Activated CD4-positive, alpha-beta T cell treated with anti-CD3 and anti-CD28 coated beads for 36 hours (primary cell): Measurements from ENCODE around the gene MRTO4. TPM values are rescaled to one million over a fixed set of nuclear protein-coding genes. Genes with fewer than 3 reads are reported as not detected.

Experiments
- ATAC-seq: fragments of 200-7000 bp; cut with Tn5 transposase; one replicate; pipeline ENCODE4 v1.10.0; 2021; ENCODE audit warnings: mild to moderate bottlenecking, moderate library complexity
- CTCF ChIA-PET: fragments of 350-600 bp; sonication (Branson Sonifier 250); formaldehyde crosslinking; loops from one replicate; lab custom pipeline; 2021; ENCODE audit warnings: antibody characterized with exemption; lab: Charles Lee
- POLR2A ChIA-PET: fragments of 350-600 bp; sonication (Branson Sonifier 250); formaldehyde crosslinking; loops from one replicate; lab custom pipeline; 2021; ENCODE audit warnings: antibody characterized with exemption, inconsistent platforms; lab: Charles Lee
- DNase-seq: peaks from one replicate; pipeline ENCODE4 v3.0.0-alpha.2; 2020
- H3K27ac Mint-ChIP-seq: one replicate; pipeline ENCODE4 v1.8.0; 2021; ENCODE audit warnings: mixed read lengths
- H3K27me3 Mint-ChIP-seq: one replicate; pipeline ENCODE4 v1.8.0; 2021; ENCODE audit warnings: mixed read lengths
- H3K36me3 Mint-ChIP-seq: one replicate; pipeline ENCODE4 v1.8.0; 2021; ENCODE audit warnings: low read depth, mixed read lengths
- H3K4me1 Mint-ChIP-seq: one replicate; pipeline ENCODE4 v1.8.0; 2021; ENCODE audit warnings: mixed read lengths
- H3K4me3 Mint-ChIP-seq: one replicate; pipeline ENCODE4 v1.8.0; 2021; ENCODE audit warnings: mild to moderate bottlenecking, moderate library complexity, mixed read lengths
- H3K9me3 Mint-ChIP-seq: one replicate; pipeline ENCODE4 v1.8.0; 2021; ENCODE audit warnings: low read depth, mixed read lengths
- intact Hi-C, 2 experiments: fragments of 100-400 bp; cut with DNase I in 1 of 2; cut with micrococcal nuclease in 1 of 2; formaldehyde crosslinking; loops; one replicate each; pipeline versions ENCODE4 v1.14.2 to v1.15.1; 2022 to 2024; cut with DNase I, micrococcal nuclease
- total RNA-seq, 2 experiments: library from RNA; stranded (reverse); gene quantifications; one replicate each; pipeline ENCODE4 v1.2.3, GENCODE V29; 2021

Gene MRTO4
- total RNA-seq: 10 to 100 TPM; 82.6 to 95.0 TPM

- Mint-ChIP-seq H3K27ac (peak within 1 kb of the TSS; percentile 96), H3K36me3 (peaks cover 34% of the 10 kb centered on the region), H3K27me3 (no peaks in the 10 kb centered on the region), H3K4me3 (peak within 1 kb of the TSS; percentile 99), H3K9me3 (no peaks in the 10 kb centered on the region), H3K4me1 (peaks cover 45% of the 10 kb centered on the region)
- POLR2A ChIA-PET: interaction anchor here (0.5 to 1.7 kb wide), 5 partner anchors 10 to 355 kb away, joined by 3 to 7 read pairs (median 4); a partner anchor contains a TSS
- peak; percentile 87 for ATAC-seq
- CTCF ChIA-PET: interaction anchor here (0.6 to 1.3 kb wide), 7 partner anchors 10 to 402 kb away, joined by 3 to 4 read pairs (median 3); partner anchors contain the start of gene ALDH4A1
- intact Hi-C loops: loop anchor here (1.0 to 10.0 kb wide), 13 partner anchors 41 to 408 kb away; partner anchors contain the start of genes AKR7A2 (in 2 of the 2), SLC66A1 (in 2 of the 2), ALDH4A1 (in 1 of the 2) and CAPZB (in 1 of the 2)
- peak; percentile 94 for DNase-seq
Observed at GRCh38 chr1:19251305-19252196, at the start of gene MRTO4, which contains the start of gene EMC1. Gene MRTO4 (plus strand): TSS chr1:19251805. CDS start chr1:19251836, 31 bp downstream. Gene EMC1 (minus strand): TSS chr1:19251524. CDS start chr1:19251509, 15 bp downstream.

- Mint-ChIP-seq H3K27me3 (no peaks in the 10 kb centered on the region), H3K9me3 (no peaks in the 10 kb centered on the region), H3K27ac (no peak overlapping the region), H3K36me3 (peaks cover 36% of the 10 kb centered on the region), H3K4me3 (no peak overlapping the region), H3K4me1 (peaks cover 53% of the 10 kb centered on the region)
- CTCF ChIA-PET: interaction anchor here (1.0 kb wide), 1 partner anchor 16 kb away, joined by 3 read pairs; no protein-coding TSS in a partner anchor
- DNase-seq: no peak
- intact Hi-C loops: loop anchor here in 1 of 2 experiments (2.0 kb wide), 1 partner anchor 16 kb away; no protein-coding TSS in a partner anchor
- POLR2A ChIA-PET: no interaction called here
- peak; percentile 27 for ATAC-seq
Observed at GRCh38 chr1:19202396-19202795, 49.2 kb upstream of the MRTO4 start.

DNA sequence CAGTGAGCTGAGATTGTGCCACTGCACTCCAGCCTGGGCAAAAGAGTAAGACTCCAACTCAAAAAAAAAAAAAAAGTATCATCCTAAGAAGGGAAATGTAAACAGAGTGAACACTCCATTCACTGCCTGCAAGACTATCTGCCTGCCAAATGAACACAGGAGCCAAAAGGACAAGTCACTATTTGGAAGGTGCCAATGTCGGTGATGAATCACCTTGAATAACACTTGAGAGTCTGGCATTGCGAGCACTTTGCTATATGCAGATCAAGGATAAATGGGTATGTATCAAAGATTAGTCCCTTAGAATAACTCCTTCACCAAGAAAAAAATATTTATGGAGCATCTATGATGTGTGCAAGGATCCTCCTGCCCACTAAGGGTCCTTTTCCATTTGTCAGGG lies 48.2 kb upstream of the MRTO4 start:
- ATAC-seq (peak; percentile 47), DNase-seq (no peak)
- CTCF ChIA-PET: interaction anchor here (0.7 to 1.3 kb wide), 3 partner anchors 25 to 765 kb away, joined by 3 to 4 read pairs (median 4); no protein-coding TSS in a partner anchor
- H3K27ac Mint-ChIP-seq: no peak overlapping the region
- intact Hi-C loops: loop anchor here in 1 of 2 experiments (2.0 kb wide), 1 partner anchor 17 kb away; no protein-coding TSS in a partner anchor
- no peak overlapping the region for H3K4me3 Mint-ChIP-seq
- POLR2A ChIA-PET: interaction anchor here (0.7 kb wide), 1 partner anchor 406 kb away, joined by 10 read pairs; no protein-coding TSS in a partner anchor
- H3K36me3 Mint-ChIP-seq: peaks cover 32% of the 10 kb centered on the region
- no peaks in the 10 kb centered on the region for H3K27me3 Mint-ChIP-seq
- H3K9me3 Mint-ChIP-seq: no peaks in the 10 kb centered on the region
- H3K4me1 Mint-ChIP-seq: peaks cover 62% of the 10 kb centered on the region

DNA sequence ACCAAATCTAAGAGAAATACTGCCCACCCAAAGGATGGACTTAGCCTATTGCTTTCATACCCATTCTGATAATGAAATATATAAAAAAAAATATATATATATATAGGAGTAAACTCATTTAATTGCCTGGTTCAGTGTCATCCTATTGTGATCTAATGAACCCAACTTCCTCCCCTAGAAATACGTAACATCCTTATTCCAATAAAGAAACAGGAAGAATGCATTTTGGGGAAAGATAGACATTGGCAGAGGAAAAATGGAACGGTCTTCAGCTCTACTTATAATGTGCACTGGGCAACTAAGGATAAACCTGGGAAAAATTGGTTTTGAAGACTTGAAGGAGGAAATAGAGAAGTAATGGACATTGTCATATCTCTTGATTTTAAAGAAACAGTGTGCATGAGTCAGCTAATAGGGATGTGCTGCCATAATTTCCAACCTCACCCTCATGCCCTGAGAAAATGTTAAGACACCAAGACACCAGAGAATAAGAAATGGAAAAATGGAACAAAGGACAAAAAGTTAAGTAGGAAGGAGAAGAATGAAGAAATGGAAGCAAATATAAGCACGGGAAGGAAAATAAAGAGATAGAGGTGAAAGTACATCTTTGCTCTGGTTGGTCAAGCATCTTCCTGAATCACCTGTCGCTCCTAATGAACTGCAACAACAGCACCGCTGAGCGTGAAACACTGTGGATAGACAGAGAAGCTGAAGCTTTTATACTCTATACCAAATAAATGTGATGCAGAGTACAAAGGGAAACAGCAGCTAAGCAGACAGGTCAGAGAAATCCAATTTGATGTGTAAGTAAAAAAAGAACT lies 46.9 kb upstream of the MRTO4 start:
- H3K27ac Mint-ChIP-seq: peak overlapping the region; percentile 19
- H3K27me3 Mint-ChIP-seq: no peaks in the 10 kb centered on the region
- intact Hi-C loops: loop anchor here (1.0 to 5.0 kb wide), 3 partner anchors 7 to 1767 kb away; partner anchors contain the start of gene RCC2 (in 1 of the 2)
- peaks cover 32% of the 10 kb centered on the region for H3K36me3 Mint-ChIP-seq
- no peaks in the 10 kb centered on the region for H3K9me3 Mint-ChIP-seq
- DNase-seq: no peak
- ChIA-PET POLR2A (interaction anchor here (0.6 to 1.1 kb wide), 2 partner anchors 15 to 506 kb away, joined by 3 to 6 read pairs; no protein-coding TSS in a partner anchor), CTCF (interaction anchor here (0.8 to 3.4 kb wide), 6 partner anchors 9 to 37 kb away, joined by 3 to 8 read pairs (median 4); no protein-coding TSS in a partner anchor)
- H3K4me1 Mint-ChIP-seq: peaks cover 66% of the 10 kb centered on the region
- H3K4me3 Mint-ChIP-seq: no peak overlapping the region
- no peak for ATAC-seq

DNA sequence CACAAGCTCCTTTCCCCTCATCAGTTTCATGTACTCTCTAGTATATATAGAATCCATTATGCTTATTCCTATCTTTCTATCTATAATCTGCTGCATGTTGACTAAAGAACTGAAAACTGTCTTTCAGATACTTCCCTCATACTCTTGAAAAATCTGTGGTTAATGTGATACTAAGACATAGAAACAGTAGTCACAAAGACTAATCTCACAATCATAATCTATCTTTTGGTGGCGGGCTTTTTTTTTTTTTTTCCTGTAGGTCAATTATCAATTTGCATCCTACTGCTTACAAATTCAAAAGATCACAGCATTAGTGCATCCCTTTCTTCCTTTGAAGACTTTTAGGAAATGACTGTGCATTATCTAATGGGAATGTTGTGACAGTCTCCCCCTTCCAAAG lies 46.2 kb upstream of the MRTO4 start:
- CTCF ChIA-PET: interaction anchor here (0.8 to 3.4 kb wide), 5 partner anchors 10 to 36 kb away, joined by 3 to 8 read pairs (median 3); no protein-coding TSS in a partner anchor
- H3K27me3 Mint-ChIP-seq: no peaks in the 10 kb centered on the region
- POLR2A ChIA-PET: interaction anchor here (0.6 to 1.1 kb wide), 2 partner anchors 15 to 505 kb away, joined by 3 to 6 read pairs; no protein-coding TSS in a partner anchor
- H3K27ac Mint-ChIP-seq: peak overlapping the region; percentile 27
- no peaks in the 10 kb centered on the region for H3K9me3 Mint-ChIP-seq
- H3K4me1 Mint-ChIP-seq: peaks cover 66% of the 10 kb centered on the region
- H3K4me3 Mint-ChIP-seq: no peak overlapping the region
- H3K36me3 Mint-ChIP-seq: peaks cover 31% of the 10 kb centered on the region
- no peak for DNase-seq
- intact Hi-C loops: loop anchor here (1.0 to 5.0 kb wide), 3 partner anchors 8 to 1768 kb away; partner anchors contain the start of gene RCC2 (in 1 of the 2)
- no peak for ATAC-seq

DNA sequence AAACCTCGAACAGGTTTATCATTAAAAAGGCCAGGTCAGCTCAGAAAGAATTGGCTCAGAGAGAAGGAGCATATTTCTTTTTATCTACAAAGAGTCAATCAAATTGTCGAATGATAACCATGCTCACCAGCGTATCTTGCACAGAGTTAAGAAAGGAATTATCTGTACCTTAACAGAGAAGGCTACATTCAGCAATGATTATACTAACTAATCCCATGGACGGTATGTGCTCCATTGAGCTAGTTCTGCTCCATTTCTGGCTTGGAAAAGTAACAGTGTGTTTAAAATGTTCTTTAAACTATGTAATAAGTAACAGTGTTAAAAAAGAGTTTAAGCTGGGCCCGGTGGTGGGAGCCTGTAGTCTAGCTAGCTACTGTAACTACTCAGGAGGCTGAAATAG lies 45.8 kb upstream of the MRTO4 start:
- ChIA-PET CTCF (interaction anchor here (0.9 to 3.4 kb wide), 5 partner anchors 10 to 36 kb away, joined by 3 to 8 read pairs (median 3); no protein-coding TSS in a partner anchor), POLR2A (interaction anchor here (1.1 kb wide), 1 partner anchor 14 kb away, joined by 6 read pairs; no protein-coding TSS in a partner anchor)
- no peak overlapping the region for H3K4me3 Mint-ChIP-seq
- H3K27ac Mint-ChIP-seq: peak overlapping the region; percentile 27
- no peak for DNase-seq
- peaks cover 66% of the 10 kb centered on the region for H3K4me1 Mint-ChIP-seq
- H3K9me3 Mint-ChIP-seq: no peaks in the 10 kb centered on the region
- H3K36me3 Mint-ChIP-seq: peaks cover 33% of the 10 kb centered on the region
- no peaks in the 10 kb centered on the region for H3K27me3 Mint-ChIP-seq
- ATAC-seq: no peak
- intact Hi-C loops: loop anchor here (1.0 to 5.0 kb wide), 3 partner anchors 9 to 1769 kb away; partner anchors contain the start of gene RCC2 (in 1 of the 2)

- Mint-ChIP-seq H3K9me3 (no peaks in the 10 kb centered on the region), H3K36me3 (peaks cover 39% of the 10 kb centered on the region), H3K27ac (peak overlapping the region; percentile 52), H3K27me3 (no peaks in the 10 kb centered on the region), H3K4me1 (peaks cover 72% of the 10 kb centered on the region), H3K4me3 (peak overlapping the region; percentile 24)
- ATAC-seq (no peak), DNase-seq (no peak)
- intact Hi-C loops: loop anchor here in 1 of 2 experiments (5.0 kb wide), 2 partner anchors 205 to 1770 kb away; partner anchors contain the start of gene RCC2
- CTCF ChIA-PET: interaction anchor here (0.9 to 3.4 kb wide), 3 partner anchors 12 to 40 kb away, joined by 4 to 8 read pairs (median 4); no protein-coding TSS in a partner anchor
- POLR2A ChIA-PET: interaction anchor here (0.7 to 1.6 kb wide), 3 partner anchors 9 to 21 kb away, joined by 3 to 4 read pairs (median 3); no protein-coding TSS in a partner anchor
Observed at GRCh38 chr1:19206947-19207346, 44.7 kb upstream of the MRTO4 start.

GRCh38 chr1:19208710-19209438 lies 42.7 kb upstream of the MRTO4 start:
- intact Hi-C loops: loop anchor here (1.0 to 5.0 kb wide), 4 partner anchors 30 to 1772 kb away; partner anchors contain the start of genes EMC1 (in 1 of the 2), MRTO4 (in 1 of the 2) and RCC2 (in 1 of the 2)
- POLR2A ChIA-PET: interaction anchor here (0.5 to 1.2 kb wide), 4 partner anchors 9 to 50 kb away, joined by 3 to 4 read pairs (median 4); partner anchors contain the start of genes EMC1 and MRTO4
- no peaks in the 10 kb centered on the region for H3K9me3 Mint-ChIP-seq

DNA sequence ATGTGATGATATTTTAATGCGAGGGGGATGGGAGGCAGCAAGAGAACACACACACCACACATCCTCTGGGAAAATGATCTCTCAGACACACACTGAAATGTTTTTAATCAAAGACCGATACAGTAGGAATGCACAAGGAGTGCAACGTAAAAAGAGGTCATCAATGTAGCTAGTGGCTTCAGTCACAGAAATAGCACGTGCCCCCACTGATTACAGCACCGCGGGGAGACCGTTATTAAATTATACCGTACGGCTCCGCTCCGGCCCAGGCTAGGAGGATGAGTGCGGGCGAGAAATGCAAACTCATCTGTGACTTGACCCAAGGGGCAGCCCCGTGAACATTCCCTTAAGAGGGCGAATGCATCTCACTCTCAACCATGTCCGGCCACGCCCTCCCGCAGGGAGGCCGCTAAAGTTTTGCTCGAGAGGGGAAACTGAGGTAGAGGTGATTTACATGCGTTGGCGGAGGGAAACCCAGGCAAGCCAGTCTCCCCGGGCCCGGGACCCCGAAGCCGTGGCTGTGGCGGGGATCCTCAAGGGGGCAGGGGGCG lies 42.1 kb upstream of the MRTO4 start:
- Mint-ChIP-seq H3K36me3 (peaks cover 39% of the 10 kb centered on the region), H3K4me1 (peaks cover 72% of the 10 kb centered on the region), H3K27me3 (no peaks in the 10 kb centered on the region), H3K9me3 (no peaks in the 10 kb centered on the region), H3K4me3 (peak overlapping the region; percentile 87), H3K27ac (peak overlapping the region; percentile 93)
- peak; percentile 87 for DNase-seq
- ChIA-PET CTCF (interaction anchor here (0.7 to 1.9 kb wide), 9 partner anchors 11 to 452 kb away, joined by 3 to 8 read pairs (median 5); no protein-coding TSS in a partner anchor), POLR2A (interaction anchor here (1.2 kb wide), 2 partner anchors 10 to 42 kb away, joined by 3 to 4 read pairs; partner anchors contain the start of genes EMC1 and MRTO4)
- ATAC-seq: peak; percentile 70
- intact Hi-C loops: loop anchor here (1.0 to 5.0 kb wide), 4 partner anchors 30 to 1772 kb away; partner anchors contain the start of genes EMC1 (in 1 of the 2), MRTO4 (in 1 of the 2) and RCC2 (in 1 of the 2)

More at GRCh38 chr1:19208710-19209438, 42.7 kb upstream of the MRTO4 start:
- H3K27me3 Mint-ChIP-seq: no peaks in the 10 kb centered on the region
- H3K4me3 Mint-ChIP-seq: peak overlapping the region; percentile 87
- H3K4me1 Mint-ChIP-seq: peaks cover 74% of the 10 kb centered on the region
- H3K27ac Mint-ChIP-seq: peak overlapping the region; percentile 93
- DNase-seq (no peak), ATAC-seq (no peak)
- peaks cover 37% of the 10 kb centered on the region for H3K36me3 Mint-ChIP-seq
- CTCF ChIA-PET: interaction anchor here (0.7 to 1.9 kb wide), 11 partner anchors 9 to 453 kb away, joined by 3 to 8 read pairs (median 5); no protein-coding TSS in a partner anchor
